GM23338 (cell line): ENCODE measurements around the gene ASPRV1. TPM values are rescaled to one million over a fixed set of nuclear protein-coding genes. Genes with fewer than 3 reads are reported as not detected.

Source experiments
- ATAC-seq: fragments of 200-7000 bp; cut with Tn5 transposase; 3 replicates; pipeline ENCODE4 v1.9.1; 2020
- DNase-seq: peaks from one replicate; pipeline ENCODE4 v3.0.0-alpha.2; 2015; ENCODE audit warnings: low spot score
- H2AFZ ChIP-seq: fragments of 200-600 bp; sonication (generic); 2 replicates; pipeline ENCODE4 v1.8.0; 2016; ENCODE audit warnings: antibody characterized with exemption, mild to moderate bottlenecking, moderate library complexity
- H3F3A ChIP-seq: fragments of 200-600 bp; sonication (generic); replicated peaks from 2 replicates; pipeline ENCODE4 v1.8.0; 2017; ENCODE audit warnings: antibody characterized with exemption, mixed run types, low read depth
- H3K27ac ChIP-seq: fragments of 200-600 bp; sonication (generic); 2 replicates; pipeline ENCODE4 v1.6.1; 2016; ENCODE audit warnings: low read depth
- H3K27me3 ChIP-seq: fragments of 200-600 bp; sonication (generic); 2 replicates; pipeline ENCODE4 v1.8.0; 2016; ENCODE audit warnings: mild to moderate bottlenecking, mixed run types, moderate library complexity; ENCODE audit not compliant: insufficient read depth
- H3K36me3 ChIP-seq: fragments of 200-600 bp; sonication (generic); 2 replicates; pipeline ENCODE4 v1.8.0; 2016; ENCODE audit warnings: mild to moderate bottlenecking; ENCODE audit not compliant: insufficient read depth
- H3K4me1 ChIP-seq: fragments of 200-600 bp; sonication (generic); 2 replicates; pipeline ENCODE4 v1.8.0; 2016; ENCODE audit warnings: mild to moderate bottlenecking, moderate library complexity; ENCODE audit not compliant: insufficient read depth
- H3K4me2 ChIP-seq: fragments of 200-600 bp; sonication (generic); 2 replicates; pipeline ENCODE4 v1.7.1; 2017; ENCODE audit warnings: mixed run types
- H3K4me3 ChIP-seq: fragments of 200-600 bp; sonication (generic); 2 replicates; pipeline ENCODE4 v1.6.1; 2016; ENCODE audit warnings: mixed run types
- H3K79me2 ChIP-seq: fragments of 200-600 bp; sonication (generic); replicated peaks from 2 replicates; pipeline ENCODE4 v1.8.0; 2017; ENCODE audit warnings: mild to moderate bottlenecking; ENCODE audit not compliant: insufficient read depth
- H3K9me2 ChIP-seq: fragments of 200-600 bp; sonication (generic); 2 replicates; pipeline ENCODE4 v1.8.0; 2017; ENCODE audit not compliant: insufficient read depth
- H4K20me1 ChIP-seq: fragments of 200-600 bp; sonication (generic); replicated peaks from 2 replicates; pipeline ENCODE4 v1.8.0; 2017; ENCODE audit warnings: mild to moderate bottlenecking; ENCODE audit not compliant: insufficient read depth
- H3K27ac Mint-ChIP-seq: 2 replicates; pipeline ENCODE4 v1.8.0; 2020; ENCODE audit warnings: inconsistent platforms, mild to moderate bottlenecking, moderate library complexity, mixed read lengths
- H3K27me3 Mint-ChIP-seq: 3 replicates; pipeline ENCODE4 v1.8.0; 2022; ENCODE audit warnings: low read depth, mild to moderate bottlenecking, moderate library complexity, mixed read lengths, inconsistent platforms; ENCODE audit not compliant: insufficient read depth, poor library complexity
- H3K36me3 Mint-ChIP-seq: 3 replicates; pipeline ENCODE4 v1.8.0; 2021; ENCODE audit warnings: low read depth, mild to moderate bottlenecking, inconsistent platforms, moderate library complexity, mixed read lengths
- H3K4me1 Mint-ChIP-seq: 3 replicates; pipeline ENCODE4 v1.8.0; 2020; ENCODE audit warnings: mild to moderate bottlenecking, inconsistent platforms, mixed read lengths
- H3K4me3 Mint-ChIP-seq: 3 replicates; pipeline ENCODE4 v1.8.0; 2021; ENCODE audit warnings: moderate library complexity, mild to moderate bottlenecking, inconsistent platforms, mixed read lengths
- H3K9me3 Mint-ChIP-seq: 3 replicates; pipeline ENCODE4 v1.8.0; 2020; ENCODE audit warnings: moderate library complexity, mild to moderate bottlenecking, inconsistent platforms, mixed read lengths
- CREB1 ChIP-seq: fragments of 250-450 bp; sonication (Bioruptor Pico); IDR thresholded peaks from 2 replicates; pipeline ENCODE4 v1.5.0; 2020; ENCODE audit warnings: low read depth, mild to moderate bottlenecking, moderate library complexity
- EZH2 ChIP-seq: fragments of 200-600 bp; sonication (generic); IDR thresholded peaks from one replicate; pipeline ENCODE4 v1.8.0; 2017; ENCODE audit warnings: antibody characterized with exemption, mild to moderate bottlenecking, low read depth; ENCODE audit not compliant: unreplicated experiment
- JUNB ChIP-seq: IDR thresholded peaks from one replicate; pipeline ENCODE4 v1.6.1; 2016; ENCODE audit warnings: antibody characterized with exemption; ENCODE audit not compliant: unreplicated experiment
- POLR2AphosphoS5 ChIP-seq: IDR thresholded peaks from 2 replicates; pipeline ENCODE4 v1.6.1; 2016; ENCODE audit warnings: antibody characterized with exemption, low read depth
- STAT1 ChIP-seq: IDR thresholded peaks from one replicate; pipeline ENCODE4 v1.6.1; 2016; ENCODE audit warnings: antibody characterized with exemption; ENCODE audit not compliant: unreplicated experiment
- ZNF462 ChIP-seq: fragments of 250-450 bp; sonication (Bioruptor Pico); IDR thresholded peaks from 2 replicates; pipeline ENCODE4 v1.5.0; 2020; ENCODE audit warnings: mild to moderate bottlenecking, moderate library complexity
- polyA plus RNA-seq: library from polyadenylated mRNA; unstranded; fragments of >200 nt; fragmentation: Nextera tagmentation; extraction: Ambion mirVana; gene quantifications from 2 replicates; pipeline ENCODE4 v1.2.1, GENCODE V29; 2016
- total RNA-seq: library from RNA; depleted of rRNA; stranded (reverse); fragments of >200 nt; shearing (Covaris generic); gene quantifications from 2 replicates; pipeline ENCODE4 v1.2.3, GENCODE V29; 2014
- TF ChIP-seq, protein P1 (sequence below): IDR thresholded peaks from one replicate; pipeline ENCODE4 v1.6.1; 2018; ENCODE audit warnings: antibody characterized with exemption; ENCODE audit not compliant: unreplicated experiment
- TF ChIP-seq, protein P2 (sequence below), 2 experiments: fragments of 200-600 bp in 1 of 2; sonication (generic) in 1 of 2; conservative IDR thresholded peaks; 2 replicates each; pipeline versions ENCODE4 v1.5.1 to v1.6.1; 2016 to 2017; ENCODE audit warnings: antibody characterized with exemption in 2 of 2, low read depth in 2 of 2, mild to moderate bottlenecking in 2 of 2, moderate library complexity in 1 of 2

Gene ASPRV1
- total and polyA plus RNA-seq, 2 experiments from 2014 or later = 0.60 to 1.4 TPM

GRCh38 chr2:69997015-69997830, 35.8 kb upstream of the ASPRV1 start:
- peak; percentile 19 for DNase-seq
- peak overlapping the region; percentile 48; the same call in 1 of the 2 replicates for H3K4me2 ChIP-seq
- H2AFZ ChIP-seq = no peak overlapping the region
- Mint-ChIP-seq H3K9me3 (no peaks in the 10 kb centered on the region), H3K4me1 (peaks cover 30% of the 10 kb centered on the region), H3K27me3 (peaks cover 8% of the 10 kb centered on the region), H3K27ac (peak overlapping the region; percentile 53), H3K4me3 (no peak overlapping the region), H3K36me3 (peaks cover 9% of the 10 kb centered on the region; the same call in 2 of the 3 replicates)
- H3K36me3 ChIP-seq = no peaks in the 10 kb centered on the region; the same call in 1 of the 2 replicates
- no peaks in the 10 kb centered on the region for H3K27me3 ChIP-seq
- peaks cover 8% of the 10 kb centered on the region for H3K4me1 ChIP-seq
- H3K27ac ChIP-seq = peak overlapping the region; percentile 66; the same call in 1 of the 2 replicates
- ATAC-seq = peak; percentile 10; the same call in 2 of the 3 replicates
- H3K79me2 ChIP-seq = no peaks in the 10 kb centered on the region
- H3K4me3 ChIP-seq = no peak overlapping the region
- H3K9me2 ChIP-seq = no peaks in the 10 kb centered on the region
- H3F3A ChIP-seq = no peaks in the 10 kb centered on the region
- H4K20me1 ChIP-seq = no peaks in the 10 kb centered on the region
- TF ChIP-seq POLR2AphosphoS5 (no peak), CREB1 (CRISPR knock-in tag) (no peak), JUNB (no peak), STAT1 (no peak), EZH2 (no peak)
- TF ChIP-seq, protein P1, sequence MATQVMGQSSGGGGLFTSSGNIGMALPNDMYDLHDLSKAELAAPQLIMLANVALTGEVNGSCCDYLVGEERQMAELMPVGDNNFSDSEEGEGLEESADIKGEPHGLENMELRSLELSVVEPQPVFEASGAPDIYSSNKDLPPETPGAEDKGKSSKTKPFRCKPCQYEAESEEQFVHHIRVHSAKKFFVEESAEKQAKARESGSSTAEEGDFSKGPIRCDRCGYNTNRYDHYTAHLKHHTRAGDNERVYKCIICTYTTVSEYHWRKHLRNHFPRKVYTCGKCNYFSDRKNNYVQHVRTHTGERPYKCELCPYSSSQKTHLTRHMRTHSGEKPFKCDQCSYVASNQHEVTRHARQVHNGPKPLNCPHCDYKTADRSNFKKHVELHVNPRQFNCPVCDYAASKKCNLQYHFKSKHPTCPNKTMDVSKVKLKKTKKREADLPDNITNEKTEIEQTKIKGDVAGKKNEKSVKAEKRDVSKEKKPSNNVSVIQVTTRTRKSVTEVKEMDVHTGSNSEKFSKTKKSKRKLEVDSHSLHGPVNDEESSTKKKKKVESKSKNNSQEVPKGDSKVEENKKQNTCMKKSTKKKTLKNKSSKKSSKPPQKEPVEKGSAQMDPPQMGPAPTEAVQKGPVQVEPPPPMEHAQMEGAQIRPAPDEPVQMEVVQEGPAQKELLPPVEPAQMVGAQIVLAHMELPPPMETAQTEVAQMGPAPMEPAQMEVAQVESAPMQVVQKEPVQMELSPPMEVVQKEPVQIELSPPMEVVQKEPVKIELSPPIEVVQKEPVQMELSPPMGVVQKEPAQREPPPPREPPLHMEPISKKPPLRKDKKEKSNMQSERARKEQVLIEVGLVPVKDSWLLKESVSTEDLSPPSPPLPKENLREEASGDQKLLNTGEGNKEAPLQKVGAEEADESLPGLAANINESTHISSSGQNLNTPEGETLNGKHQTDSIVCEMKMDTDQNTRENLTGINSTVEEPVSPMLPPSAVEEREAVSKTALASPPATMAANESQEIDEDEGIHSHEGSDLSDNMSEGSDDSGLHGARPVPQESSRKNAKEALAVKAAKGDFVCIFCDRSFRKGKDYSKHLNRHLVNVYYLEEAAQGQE = no peak

- peaks cover 8% of the 10 kb centered on the region for H3K4me1 ChIP-seq
- peaks cover 9% of the 10 kb centered on the region; the same call in 2 of the 3 replicates for H3K36me3 Mint-ChIP-seq
- H3K79me2 ChIP-seq = no peaks in the 10 kb centered on the region
- no peaks in the 10 kb centered on the region for H3K9me3 Mint-ChIP-seq
- H3K27me3 ChIP-seq = no peaks in the 10 kb centered on the region
- peaks cover 31% of the 10 kb centered on the region for H3K4me1 Mint-ChIP-seq
- DNase-seq (no peak), ATAC-seq (no peak)
- H4K20me1 ChIP-seq = no peaks in the 10 kb centered on the region
- H3K9me2 ChIP-seq = no peaks in the 10 kb centered on the region
- H3K27me3 Mint-ChIP-seq = peaks cover 10% of the 10 kb centered on the region
- no peak overlapping the region for H3K27ac Mint-ChIP-seq
- no peak overlapping the region for H3K27ac ChIP-seq
- H3F3A ChIP-seq = no peaks in the 10 kb centered on the region
- no peaks in the 10 kb centered on the region; the same call in 1 of the 2 replicates for H3K36me3 ChIP-seq
- no peak overlapping the region for H3K4me2 ChIP-seq
- H3K4me3 ChIP-seq = no peak overlapping the region
- no peak overlapping the region for H2AFZ ChIP-seq
- H3K4me3 Mint-ChIP-seq = no peak overlapping the region
- TF ChIP-seq CREB1 (CRISPR knock-in tag) (no peak), ZNF462 (no peak), EZH2 (no peak), STAT1 (no peak)
- TF ChIP-seq, protein P2, sequence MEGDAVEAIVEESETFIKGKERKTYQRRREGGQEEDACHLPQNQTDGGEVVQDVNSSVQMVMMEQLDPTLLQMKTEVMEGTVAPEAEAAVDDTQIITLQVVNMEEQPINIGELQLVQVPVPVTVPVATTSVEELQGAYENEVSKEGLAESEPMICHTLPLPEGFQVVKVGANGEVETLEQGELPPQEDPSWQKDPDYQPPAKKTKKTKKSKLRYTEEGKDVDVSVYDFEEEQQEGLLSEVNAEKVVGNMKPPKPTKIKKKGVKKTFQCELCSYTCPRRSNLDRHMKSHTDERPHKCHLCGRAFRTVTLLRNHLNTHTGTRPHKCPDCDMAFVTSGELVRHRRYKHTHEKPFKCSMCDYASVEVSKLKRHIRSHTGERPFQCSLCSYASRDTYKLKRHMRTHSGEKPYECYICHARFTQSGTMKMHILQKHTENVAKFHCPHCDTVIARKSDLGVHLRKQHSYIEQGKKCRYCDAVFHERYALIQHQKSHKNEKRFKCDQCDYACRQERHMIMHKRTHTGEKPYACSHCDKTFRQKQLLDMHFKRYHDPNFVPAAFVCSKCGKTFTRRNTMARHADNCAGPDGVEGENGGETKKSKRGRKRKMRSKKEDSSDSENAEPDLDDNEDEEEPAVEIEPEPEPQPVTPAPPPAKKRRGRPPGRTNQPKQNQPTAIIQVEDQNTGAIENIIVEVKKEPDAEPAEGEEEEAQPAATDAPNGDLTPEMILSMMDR (conservative IDR thresholded peaks at IDR 0.05; ENCODE audit: low read depth in 2 of 2) = no peak
Measured at GRCh38 chr2:69995511-69995910, 34.1 kb upstream of the ASPRV1 start.
